ENCODE data around the gene AGR3. TPM values are rescaled to one million over a fixed set of nuclear protein-coding genes. Genes with fewer than 3 reads are reported as not detected.

Gene AGR3
- total and polyA plus RNA-seq, 10 donors: 0.38 TPM; not detected in 9

DNA sequence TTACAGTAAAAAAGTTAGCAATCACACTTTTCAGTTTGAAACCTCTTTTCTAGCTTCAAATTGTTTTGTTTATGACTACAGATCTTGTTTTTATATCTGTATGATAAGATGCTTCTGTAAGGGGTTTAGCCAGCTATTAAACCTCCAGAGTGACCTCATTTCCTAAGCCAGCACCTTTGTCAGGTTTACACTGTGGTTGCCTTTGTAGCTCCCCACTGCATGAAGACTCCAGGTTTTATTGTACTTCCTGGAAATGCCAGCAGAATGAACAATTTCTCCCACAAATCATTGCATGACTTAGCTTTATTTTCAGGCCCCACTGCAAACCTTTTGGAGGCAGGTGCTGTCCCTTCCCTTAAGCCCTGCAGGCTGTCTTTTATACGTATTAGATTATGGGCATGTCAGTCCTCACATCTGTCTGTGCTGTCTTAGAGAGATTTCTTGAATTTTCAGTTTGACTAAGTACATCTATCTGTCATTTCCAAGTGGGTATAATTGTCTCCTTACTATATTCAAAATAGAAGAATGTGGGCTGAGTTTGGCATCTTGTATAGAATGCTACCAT, 8.2 kb upstream of the AGR3 start:
- Histone ChIP-seq H3K9me3 (no peaks in the 10 kb centered on the region), H3K4me3 (no peak overlapping the region), H3K27me3 (replicated peaks in 1 of 7) (no peaks in the 10 kb centered on the region), H3K27ac (no peak overlapping the region), H3K4me1 (no peaks in the 10 kb centered on the region), H3K36me3 (no peaks in the 10 kb centered on the region)
- no peak for DNase-seq
- TF ChIP-seq, protein P1, sequence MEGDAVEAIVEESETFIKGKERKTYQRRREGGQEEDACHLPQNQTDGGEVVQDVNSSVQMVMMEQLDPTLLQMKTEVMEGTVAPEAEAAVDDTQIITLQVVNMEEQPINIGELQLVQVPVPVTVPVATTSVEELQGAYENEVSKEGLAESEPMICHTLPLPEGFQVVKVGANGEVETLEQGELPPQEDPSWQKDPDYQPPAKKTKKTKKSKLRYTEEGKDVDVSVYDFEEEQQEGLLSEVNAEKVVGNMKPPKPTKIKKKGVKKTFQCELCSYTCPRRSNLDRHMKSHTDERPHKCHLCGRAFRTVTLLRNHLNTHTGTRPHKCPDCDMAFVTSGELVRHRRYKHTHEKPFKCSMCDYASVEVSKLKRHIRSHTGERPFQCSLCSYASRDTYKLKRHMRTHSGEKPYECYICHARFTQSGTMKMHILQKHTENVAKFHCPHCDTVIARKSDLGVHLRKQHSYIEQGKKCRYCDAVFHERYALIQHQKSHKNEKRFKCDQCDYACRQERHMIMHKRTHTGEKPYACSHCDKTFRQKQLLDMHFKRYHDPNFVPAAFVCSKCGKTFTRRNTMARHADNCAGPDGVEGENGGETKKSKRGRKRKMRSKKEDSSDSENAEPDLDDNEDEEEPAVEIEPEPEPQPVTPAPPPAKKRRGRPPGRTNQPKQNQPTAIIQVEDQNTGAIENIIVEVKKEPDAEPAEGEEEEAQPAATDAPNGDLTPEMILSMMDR (IDR thresholded peaks at IDR 0.05 in 8 of 11, conservative IDR thresholded peaks at IDR 0.05 in 3 of 11): no peak
- TF ChIP-seq POLR2AphosphoS5 (IDR thresholded peaks at IDR 0.05) (no peak), POLR2A (IDR thresholded peaks at IDR 0.05) (no peak)
- intact Hi-C loops (cut with DNase I; ENCODE audit: low total_unique reads): no loop called here
- WGBS, 5 donors: 74 to 80% (median 74%) methylated on average over 1 of the region's 1 CpG

DNA sequence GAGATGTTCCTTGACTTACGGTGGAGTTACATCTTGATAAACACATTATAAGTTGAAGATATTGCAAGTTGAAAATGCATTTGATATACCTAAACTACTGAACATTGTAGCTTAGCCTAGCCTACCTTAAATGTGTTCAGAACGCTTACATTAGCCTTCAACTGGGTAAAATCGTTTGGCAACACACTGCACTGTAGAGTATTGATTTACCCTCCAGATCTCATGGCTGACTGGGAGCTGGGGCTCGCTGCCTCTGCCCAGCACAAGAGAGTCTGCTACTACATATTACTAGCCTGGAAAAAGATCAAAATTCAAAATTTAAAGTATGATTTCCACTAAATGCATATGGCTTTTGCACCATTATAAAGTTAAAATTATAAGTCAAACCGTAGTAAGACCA, 7.5 kb upstream of the AGR3 start:
- Histone ChIP-seq H3K27me3 (replicated peaks in 1 of 7) (no peaks in the 10 kb centered on the region), H3K27ac (no peak overlapping the region), H3K36me3 (no peaks in the 10 kb centered on the region), H3K4me1 (no peaks in the 10 kb centered on the region), H3K4me3 (no peak overlapping the region), H3K9me3 (no peaks in the 10 kb centered on the region)
- DNase-seq: no peak
- 89 to 92% (median 91%) methylated on average over 5 of the region's 5 CpGs for WGBS, 5 donors
- TF ChIP-seq POLR2AphosphoS5 (IDR thresholded peaks at IDR 0.05) (no peak), POLR2A (IDR thresholded peaks at IDR 0.05) (no peak)
- TF ChIP-seq, protein P1 (IDR thresholded peaks at IDR 0.05 in 8 of 11, conservative IDR thresholded peaks at IDR 0.05 in 3 of 11): no peak
- intact Hi-C loops (cut with DNase I; ENCODE audit: low total_unique reads): no loop called here

DNA sequence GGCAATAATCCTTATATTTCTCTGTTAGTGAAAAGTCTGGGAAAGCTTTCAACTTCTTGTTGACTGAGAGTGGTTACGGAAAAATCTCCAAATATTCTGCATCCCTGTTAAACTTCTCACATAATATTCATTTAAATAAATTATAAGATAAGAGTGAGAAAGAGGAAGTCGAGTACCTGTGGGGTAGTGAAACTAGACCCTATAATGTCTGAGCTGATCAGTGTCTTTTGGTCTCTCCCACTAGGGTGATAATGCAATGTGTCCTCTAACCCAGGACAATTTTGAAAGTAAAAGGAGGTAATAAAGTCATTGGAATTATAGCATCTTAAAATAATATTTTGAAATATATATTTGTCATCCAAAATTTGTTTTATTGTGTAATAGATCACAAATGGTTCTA, 2.1 kb upstream of the AGR3 start:
- Histone ChIP-seq H3K36me3 (no peaks in the 10 kb centered on the region), H3K4me1 (peaks cover 0 to 5% (median 0%) of the 10 kb centered on the region in 6 donors), H3K4me3 (no peak overlapping the region), H3K27me3 (replicated peaks in 1 of 7) (no peaks in the 10 kb centered on the region), H3K27ac (no peak overlapping the region), H3K9me3 (no peaks in the 10 kb centered on the region)
- TF ChIP-seq POLR2A (IDR thresholded peaks at IDR 0.05): no peak
- TF ChIP-seq, protein P1 (IDR thresholded peaks at IDR 0.05 in 8 of 11, conservative IDR thresholded peaks at IDR 0.05 in 3 of 11): no peak
- no peak for TF ChIP-seq POLR2AphosphoS5 (IDR thresholded peaks at IDR 0.05)
- WGBS, 5 donors: 63 to 70% (median 68%) methylated on average over 2 of the region's 2 CpGs
- DNase-seq: no peak
- intact Hi-C loops (cut with DNase I; ENCODE audit: low total_unique reads): no loop called here

DNA sequence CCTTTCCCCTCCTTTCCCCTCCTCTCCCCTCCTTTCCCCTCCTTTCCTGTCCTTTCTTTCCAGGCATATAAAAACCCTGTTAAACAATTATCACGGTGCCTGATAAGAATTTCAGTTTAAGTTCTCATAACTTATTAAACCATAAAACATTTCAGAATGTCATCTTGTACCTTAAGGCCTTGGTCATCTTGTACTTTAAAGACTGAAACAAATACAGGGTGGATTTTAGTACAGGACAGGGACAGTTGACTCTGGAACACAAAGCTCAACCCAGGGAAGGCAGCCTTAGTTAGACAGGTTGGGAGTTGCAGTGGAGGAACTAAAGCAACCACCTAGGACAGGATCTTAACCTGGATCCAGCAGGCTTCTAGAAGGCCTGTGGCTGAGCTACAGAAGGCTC, 1.2 kb downstream of the AGR3 start:
- Histone ChIP-seq H3K4me3 (no peak overlapping the region), H3K9me3 (no peaks in the 10 kb centered on the region), H3K27ac (no peak overlapping the region), H3K36me3 (no peaks in the 10 kb centered on the region), H3K4me1 (peaks cover 0 to 5% (median 0%) of the 10 kb centered on the region in 6 donors), H3K27me3 (replicated peaks in 1 of 7) (no peaks in the 10 kb centered on the region)
- TF ChIP-seq POLR2AphosphoS5 (IDR thresholded peaks at IDR 0.05) (no peak), POLR2A (IDR thresholded peaks at IDR 0.05) (no peak)
- TF ChIP-seq, protein P1 (IDR thresholded peaks at IDR 0.05 in 8 of 11, conservative IDR thresholded peaks at IDR 0.05 in 3 of 11): no peak
- DNase-seq: no peak
- 61 to 91% (median 87%) methylated on average over 1 of the region's 1 CpG for WGBS, 5 donors
- intact Hi-C loops (cut with DNase I; ENCODE audit: low total_unique reads): no loop called here

Data from spleen (tissue), 11 donors.